IMR-90 (cell line): ENCODE data around the gene PPM1D. TPM values are rescaled to one million over a fixed set of nuclear protein-coding genes. Genes with fewer than 3 reads are reported as not detected.

Source experiments
- ATAC-seq: fragments of 200-7000 bp; cut with Tn5 transposase; 2 replicates; pipeline ENCODE4 v1.9.1; 2020; ENCODE audit warnings: low read depth, mild to moderate bottlenecking, moderate library complexity
- BruUV-seq: library from RNA; stranded (reverse); fragments of 400-500 nt; replicated peaks from 2 replicates; lab custom pipeline; 2021; lab: Mats Ljungman, UMichigan
- CTCF ChIA-PET: fragments of 300-600 bp; formaldehyde crosslinking; extraction: SDS; loops from one replicate; lab custom pipeline; 2021; ENCODE audit warnings: antibody characterized with exemption; lab: Yijun Ruan, JAX
- POLR2A ChIA-PET: fragments of 300-600 bp; sonication (Branson Sonifier 250); formaldehyde crosslinking; loops from one replicate; lab custom pipeline; 2022; ENCODE audit warnings: antibody characterized with exemption; ENCODE audit not compliant: unreplicated experiment; lab: Charles Lee
- DNase-seq: peaks from one replicate; pipeline ENCODE4 v3.0.0; 2013
- H2AFZ ChIP-seq: replicated peaks from 2 replicates; pipeline ENCODE3; 2013; ENCODE audit warnings: low read length, mild to moderate bottlenecking; ENCODE audit not compliant: poor library complexity
- H2AK5ac ChIP-seq: 2 replicates; pipeline ENCODE4 v1.6.1; 2013; ENCODE audit warnings: low read depth, low read length, inconsistent platforms
- H2AK9ac ChIP-seq: replicated peaks from 2 replicates; pipeline ENCODE3; 2013; ENCODE audit warnings: mild to moderate bottlenecking, low read depth, low read length, moderate library complexity; ENCODE audit not compliant: poor library complexity
- H2BK120ac ChIP-seq: 2 replicates; pipeline ENCODE4 v1.6.1; 2013; ENCODE audit warnings: low read depth, low read length, inconsistent platforms
- H2BK15ac ChIP-seq: 3 replicates; pipeline ENCODE4 v1.6.1; 2013; ENCODE audit warnings: low read depth, low read length, inconsistent platforms
- H2BK20ac ChIP-seq: 2 replicates; pipeline ENCODE4 v1.6.1; 2013; ENCODE audit warnings: low read depth, mild to moderate bottlenecking, inconsistent platforms, low read length, moderate library complexity
- H2BK5ac ChIP-seq: 2 replicates; pipeline ENCODE4 v1.6.1; 2013; ENCODE audit warnings: mild to moderate bottlenecking, low read depth, low read length, inconsistent platforms; ENCODE audit not compliant: poor library complexity, severe bottlenecking
- H3K14ac ChIP-seq: replicated peaks from 2 replicates; pipeline ENCODE4 v1.6.1; 2013; ENCODE audit warnings: low read depth, low read length, inconsistent platforms
- H3K18ac ChIP-seq: 2 replicates; pipeline ENCODE4 v1.6.1; 2013; ENCODE audit warnings: low read depth, low read length, control low read depth
- H3K23ac ChIP-seq: 2 replicates; pipeline ENCODE4 v1.6.1; 2013; ENCODE audit warnings: low read depth, low read length, inconsistent platforms
- H3K27ac ChIP-seq: 2 replicates; pipeline ENCODE4 v1.5.1; 2013; ENCODE audit warnings: mild to moderate bottlenecking, control low read depth, low read length; ENCODE audit not compliant: insufficient read depth
- H3K27me3 ChIP-seq: 2 replicates; pipeline ENCODE4 v1.6.1; 2013; ENCODE audit warnings: low read length; ENCODE audit not compliant: control insufficient read depth, insufficient read depth
- H3K36me3 ChIP-seq: 2 replicates; pipeline ENCODE4 v1.6.1; 2013; ENCODE audit warnings: low read length, mixed read lengths; ENCODE audit not compliant: control insufficient read depth, insufficient read depth
- H3K4ac ChIP-seq: 2 replicates; pipeline ENCODE4 v1.6.1; 2013; ENCODE audit warnings: low read depth, low read length, inconsistent platforms
- H3K4me1 ChIP-seq: 2 replicates; pipeline ENCODE4 v1.6.1; 2013; ENCODE audit warnings: low read length, mixed read lengths; ENCODE audit not compliant: control insufficient read depth, insufficient read depth
- H3K4me2 ChIP-seq: 2 replicates; pipeline ENCODE4 v1.6.1; 2013; ENCODE audit warnings: low read depth, mild to moderate bottlenecking, control low read depth, low read length, moderate library complexity
- H3K4me3 ChIP-seq: 2 replicates; pipeline ENCODE4 v1.5.1; 2013; ENCODE audit warnings: low read depth, mild to moderate bottlenecking, control low read depth, low read length, moderate library complexity; ENCODE audit not compliant: insufficient read depth
- H3K56ac ChIP-seq: 2 replicates; pipeline ENCODE4 v1.6.1; 2013; ENCODE audit warnings: low read length, inconsistent platforms; ENCODE audit not compliant: insufficient read depth; ENCODE audit errors: extremely low read depth
- H3K79me1 ChIP-seq, 2 experiments: 2 replicates each; pipeline ENCODE4 v1.6.1; 2013; ENCODE audit warnings: low read length in 2 of 2, inconsistent platforms in 1 of 2, low read depth in 1 of 2
- H3K9ac ChIP-seq: 2 replicates; pipeline ENCODE4 v1.6.1; 2013; ENCODE audit warnings: low read depth, low read length, control low read depth
- H3K9me1 ChIP-seq: 2 replicates; pipeline ENCODE4 v1.6.1; 2013; ENCODE audit warnings: low read length, inconsistent platforms; ENCODE audit not compliant: insufficient read depth
- H3K9me3 ChIP-seq: 2 replicates; pipeline ENCODE4 v1.6.1; 2013; ENCODE audit warnings: low read length; ENCODE audit not compliant: control insufficient read depth, insufficient read depth
- H4K20me1 ChIP-seq: 2 replicates; pipeline ENCODE4 v1.6.1; 2013; ENCODE audit warnings: low read length, inconsistent platforms; ENCODE audit not compliant: insufficient read depth
- H4K5ac ChIP-seq: 2 replicates; pipeline ENCODE4 v1.6.1; 2013; ENCODE audit warnings: mild to moderate bottlenecking, low read depth, low read length, control low read depth
- H4K8ac ChIP-seq, 2 experiments: 2 replicates each; pipeline ENCODE4 v1.6.1; 2013; ENCODE audit warnings: low read depth in 2 of 2, low read length in 2 of 2, control low read depth in 1 of 2, inconsistent platforms in 1 of 2
- H4K91ac ChIP-seq: 2 replicates; pipeline ENCODE4 v1.6.1; 2013; ENCODE audit warnings: low read depth, low read length, inconsistent platforms; ENCODE audit not compliant: insufficient read depth
- BHLHE40 ChIP-seq: fragments of 150-350 bp; IDR thresholded peaks from 2 replicates; pipeline ENCODE4 v1.6.1; 2016; ENCODE audit warnings: mild to moderate bottlenecking, low read depth, low read length
- ELK1 ChIP-seq: fragments of 150-350 bp; IDR thresholded peaks from 2 replicates; pipeline ENCODE4 v1.6.1; 2016; ENCODE audit warnings: low read depth, mild to moderate bottlenecking, low read length, moderate library complexity, borderline replicate concordance
- FOS ChIP-seq: fragments of 150-350 bp; IDR thresholded peaks from 2 replicates; pipeline ENCODE4 v1.6.1; 2016; ENCODE audit warnings: low read depth, low read length
- MAFK ChIP-seq: IDR thresholded peaks from 2 replicates; pipeline ENCODE4 v1.6.1; 2012; ENCODE audit warnings: low read depth, low read length, improper control_type of control experiment
- MAZ ChIP-seq: IDR thresholded peaks from 2 replicates; pipeline ENCODE4 v1.6.1; 2012; ENCODE audit warnings: low read depth, mild to moderate bottlenecking, low read length, improper control_type of control experiment, moderate library complexity, borderline replicate concordance
- NFE2L2 ChIP-seq: fragments of 150-350 bp; IDR thresholded peaks from 2 replicates; pipeline ENCODE4 v1.6.1; 2016; ENCODE audit warnings: low read depth, mild to moderate bottlenecking, low read length
- POLR2A ChIP-seq: IDR thresholded peaks from 2 replicates; pipeline ENCODE4 v1.6.1; 2012; ENCODE audit warnings: mild to moderate bottlenecking, low read depth, low read length
- RAD21 ChIP-seq: IDR thresholded peaks from 2 replicates; pipeline ENCODE4 v1.6.1; 2012; ENCODE audit warnings: low read length, improper control_type of control experiment
- WGBS, 2 experiments: methylation state at CpG; one replicate each; pipeline versions ENCODE4 v1.1.5 to v1.1.7; 2013; ENCODE audit warnings: missing lambda C conversion rate in 2 of 2; ENCODE audit not compliant: insufficient read length in 1 of 2; ENCODE audit errors: extremely low coverage in 2 of 2; 5-methylcytosine and 5-hydroxymethylcytosine counted together
- dilution Hi-C: fragments of 300-500 bp; cut with HindIII; formaldehyde crosslinking; loops from one replicate; pipeline ENCODE4 v1.14.3; 2018; ENCODE audit warnings: low sequenced_read_pairs; ENCODE audit not compliant: unreplicated experiment
- in situ Hi-C: fragments of 300-500 bp; cut with MboI; formaldehyde crosslinking; loops from 3 replicates; pipeline ENCODE4 v1.14.3; 2019; ENCODE audit warnings: low sequenced_read_pairs, inconsistent platforms, mixed read lengths
- intact Hi-C: fragments of 100-400 bp; cut with micrococcal nuclease; formaldehyde crosslinking; loops from 2 replicates; pipeline ENCODE4 v1.10.0; 2022
- polyA plus RNA-seq, 3 experiments: library from polyadenylated mRNA; depleted of rRNA; stranded (reverse); fragments of >200 nt; gene quantifications; 2 replicates each; pipeline ENCODE4 v1.2.3, GENCODE V29; 2012; ENCODE audit warnings: low replicate concordance in 1 of 3
- total RNA-seq: library from RNA; depleted of rRNA; stranded (reverse); fragments of >200 nt; gene quantifications from 2 replicates; pipeline ENCODE4 v1.2.3, GENCODE V29; 2012

The PPM1D gene
- total and polyA plus RNA-seq, 2 of the 4 experiments (the other 2 are of a cell fraction) = 5.5 to 16.1 TPM

- no peak overlapping the region for H2BK120ac ChIP-seq
- H2BK15ac ChIP-seq = no peak overlapping the region
- no peak overlapping the region for H2AFZ ChIP-seq
- intact Hi-C loops = no loop called here
- ChIA-PET CTCF (no interaction called here), POLR2A (no interaction called here)
- no peaks in the 10 kb centered on the region for H3K9me3 ChIP-seq
- H3K14ac ChIP-seq = no peak overlapping the region
- no TSS peak for BruUV-seq
- peaks cover 20 to 32% of the 10 kb centered on the region in 2 experiments for H3K79me1 ChIP-seq
- peaks cover 11% of the 10 kb centered on the region; the same call in 1 of the 2 replicates for H4K20me1 ChIP-seq
- H3K4me1 ChIP-seq = no peaks in the 10 kb centered on the region
- in situ Hi-C loops = no loop called here
- dilution Hi-C loops = no loop called here
- H4K8ac ChIP-seq = no peak overlapping the region
- H3K18ac ChIP-seq = no peak overlapping the region
- no peak overlapping the region for H2BK20ac ChIP-seq
- no peak overlapping the region for H3K23ac ChIP-seq
- no peak overlapping the region for H3K4me2 ChIP-seq
- no peak overlapping the region for H3K56ac ChIP-seq
- H3K27ac ChIP-seq = no peak overlapping the region
- peaks cover 18% of the 10 kb centered on the region for H3K36me3 ChIP-seq
- no peak for DNase-seq
- H3K27me3 ChIP-seq = no peaks in the 10 kb centered on the region
- H2AK9ac ChIP-seq = no peak overlapping the region
- no peak for ATAC-seq
- H3K9ac ChIP-seq = no peak overlapping the region
- no peak overlapping the region for H2AK5ac ChIP-seq
- no peak overlapping the region for H3K4ac ChIP-seq
- no peak overlapping the region for H4K5ac ChIP-seq
- no peak overlapping the region for H4K91ac ChIP-seq
- TF ChIP-seq BHLHE40 = no peak
- no peak for TF ChIP-seq MAFK
- no peak for TF ChIP-seq ELK1
- no peak for TF ChIP-seq FOS
- no peak for TF ChIP-seq MAZ
- no peak for TF ChIP-seq POLR2A
- no peak for TF ChIP-seq NFE2L2
- no peak for TF ChIP-seq RAD21
- H3K9me1 ChIP-seq = no peaks in the 10 kb centered on the region
- no peak overlapping the region for H2BK5ac ChIP-seq
- H3K4me3 ChIP-seq = no peak overlapping the region
- WGBS, 2 experiments = no CpG with 5 or more reads among the region's 2 CpGs
These were observed 52.7 kb downstream of the PPM1D start for GRCh38 chr17:60652454-60653247.
